CD4-positive, alpha-beta T cell treated with Interleukin-12 subunit alpha and Interleukin-12 subunit beta, for 1 hour (primary cell): ENCODE measurements around the gene ARID1B.

Experiments used
- DNase-seq: peaks from one replicate; pipeline ENCODE4 v3.0.0-alpha.2; 2020

ARID1B gene

GRCh38 chr6:157090736-157091135, 313.6 kb downstream of the ARID1B start:
- no peak for DNase-seq

DNA sequence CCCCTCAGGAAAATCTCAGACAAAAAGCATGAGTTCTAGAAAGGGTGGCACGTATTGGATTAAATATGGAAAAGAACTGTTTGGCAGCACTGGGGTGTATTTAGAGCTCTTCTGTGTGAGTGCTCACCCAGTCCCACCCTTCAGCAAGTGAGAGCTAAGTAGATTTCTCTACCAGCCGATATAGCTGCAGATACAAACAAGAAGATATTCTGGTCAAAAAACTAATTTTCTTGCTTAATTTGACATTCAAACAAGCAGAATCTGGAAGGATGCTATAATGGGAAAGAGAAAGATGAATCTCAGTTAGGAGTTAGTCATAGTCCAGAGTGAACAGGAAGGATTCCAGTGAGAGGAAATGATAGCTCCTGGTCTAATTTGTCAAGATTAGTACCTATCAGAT, 314.1 kb downstream of the ARID1B start:
- DNase-seq: no peak

DNA sequence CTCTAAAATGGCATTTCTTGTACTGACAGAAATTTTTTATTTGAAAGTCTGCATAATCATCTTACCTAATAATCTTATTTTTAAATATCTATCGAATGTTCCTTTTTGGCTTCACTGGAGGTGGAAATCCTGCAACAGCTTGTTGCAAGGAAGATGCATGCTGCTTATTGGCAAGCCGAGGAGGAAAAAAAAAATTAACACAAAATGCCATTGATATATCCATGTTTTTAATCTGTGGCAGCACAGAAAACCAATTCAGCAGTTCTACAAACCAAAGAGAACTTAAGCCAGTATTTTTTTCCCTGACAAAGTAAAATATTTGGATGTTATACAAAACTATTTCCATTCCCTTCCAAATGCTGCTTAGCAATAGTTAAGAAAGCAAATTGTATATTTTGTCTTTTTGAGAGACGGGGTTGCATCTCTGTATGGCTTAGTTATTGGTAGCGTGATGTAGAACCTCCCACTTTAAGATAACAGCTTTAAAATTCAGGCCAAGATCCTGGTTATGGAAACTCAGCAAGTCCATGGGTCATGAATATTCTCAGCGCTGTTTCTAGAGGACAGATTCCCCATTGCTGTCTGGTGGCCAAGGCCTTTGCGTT, 314.8 kb downstream of the ARID1B start:
- DNase-seq: no peak

DNA sequence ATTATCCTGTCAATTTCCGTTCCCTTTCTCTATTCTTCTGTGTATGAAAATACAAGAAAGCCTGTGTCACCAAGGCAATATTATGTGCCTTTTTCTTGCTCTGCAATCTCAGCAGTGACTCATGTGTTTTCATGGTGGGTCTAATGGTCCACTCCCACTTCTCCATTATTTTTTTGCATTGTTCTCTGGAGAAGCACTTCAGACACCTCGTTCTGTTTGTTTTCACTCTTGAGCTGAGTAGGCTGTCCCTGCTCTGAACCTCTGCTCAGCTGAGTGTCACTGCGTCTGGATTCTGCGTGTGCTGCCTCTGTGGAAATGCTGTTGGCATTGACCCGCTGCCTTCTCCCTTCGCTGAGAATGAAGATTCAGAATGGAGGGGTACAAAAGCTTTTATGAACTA, 315.6 kb downstream of the ARID1B start:
- no peak for DNase-seq

- no peak for DNase-seq
Measured at GRCh38 chr6:157093536-157093935, 316.4 kb downstream of the ARID1B start.

- no peak for DNase-seq
Measured at GRCh38 chr6:157094038-157094437, 316.9 kb downstream of the ARID1B start.

- no peak for DNase-seq
Measured at GRCh38 chr6:157095084-157095483, 317.9 kb downstream of the ARID1B start.

DNA sequence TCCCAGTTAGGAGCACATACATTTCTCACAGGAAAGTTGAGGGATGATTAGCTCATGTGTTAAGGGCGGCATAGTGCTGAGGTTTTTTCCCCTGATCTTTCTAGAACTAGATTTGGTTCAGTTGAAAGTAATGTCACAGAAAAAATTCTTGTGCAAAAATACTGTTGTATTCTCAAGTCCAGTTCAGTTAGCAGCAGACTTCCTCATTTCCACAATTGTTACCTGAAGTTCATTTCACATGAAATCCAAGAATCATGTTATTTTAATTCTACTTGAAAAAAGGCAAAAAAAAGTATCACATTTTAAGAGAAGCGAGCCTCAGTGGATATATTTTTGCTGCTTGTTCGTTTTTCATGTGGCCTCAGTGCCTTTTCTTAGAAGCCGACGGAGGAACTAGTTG, 318.4 kb downstream of the ARID1B start:
- no peak for DNase-seq

GRCh38 chr6:157096105-157096504, 318.9 kb downstream of the ARID1B start:
- no peak for DNase-seq

DNA sequence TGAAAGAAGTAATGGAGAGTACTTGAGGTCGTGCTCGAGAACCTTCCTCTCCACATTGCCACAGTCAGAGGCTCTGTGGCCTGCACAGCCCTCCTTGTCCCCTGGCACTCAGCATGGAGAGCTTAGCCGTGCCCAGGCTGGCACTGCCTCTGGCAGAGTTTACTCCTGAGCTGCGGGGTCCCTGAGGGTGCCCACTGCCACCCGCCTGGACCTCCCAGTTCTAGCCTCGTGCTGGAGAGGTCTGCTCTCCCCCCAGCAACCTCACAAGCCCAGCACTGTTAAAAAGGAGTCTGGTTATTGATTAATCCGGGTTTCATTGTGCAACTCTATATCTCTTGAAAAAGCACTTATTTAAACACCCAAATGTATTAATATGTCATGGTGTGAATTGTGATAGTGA, 319.3 kb downstream of the ARID1B start:
- no peak for DNase-seq

GRCh38 chr6:157097255-157097955, 320.2 kb downstream of the ARID1B start:
- no peak for DNase-seq

DNA sequence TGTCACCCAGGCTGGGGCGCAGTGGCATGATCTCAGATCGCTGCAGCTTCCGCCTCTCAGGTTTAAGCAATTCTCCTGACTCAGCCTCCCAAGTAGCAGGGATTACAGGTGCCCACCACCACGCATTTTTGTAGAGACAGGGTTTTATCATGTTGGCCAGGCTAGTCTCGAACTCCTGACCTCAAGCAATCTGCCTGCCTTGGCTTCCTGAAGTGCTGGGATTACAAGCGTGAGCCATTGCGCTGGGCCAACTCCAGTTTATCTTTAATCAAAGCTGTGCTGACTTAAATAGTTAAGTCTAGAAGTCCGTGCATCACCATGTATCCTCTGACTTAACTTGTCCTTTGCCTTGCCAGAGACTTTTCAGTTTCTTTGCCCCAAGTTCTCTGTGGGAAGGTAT, 321.8 kb downstream of the ARID1B start:
- DNase-seq: no peak

GRCh38 chr6:157099912-157100593, 322.9 kb downstream of the ARID1B start:
- peak; percentile 67 for DNase-seq

DNA sequence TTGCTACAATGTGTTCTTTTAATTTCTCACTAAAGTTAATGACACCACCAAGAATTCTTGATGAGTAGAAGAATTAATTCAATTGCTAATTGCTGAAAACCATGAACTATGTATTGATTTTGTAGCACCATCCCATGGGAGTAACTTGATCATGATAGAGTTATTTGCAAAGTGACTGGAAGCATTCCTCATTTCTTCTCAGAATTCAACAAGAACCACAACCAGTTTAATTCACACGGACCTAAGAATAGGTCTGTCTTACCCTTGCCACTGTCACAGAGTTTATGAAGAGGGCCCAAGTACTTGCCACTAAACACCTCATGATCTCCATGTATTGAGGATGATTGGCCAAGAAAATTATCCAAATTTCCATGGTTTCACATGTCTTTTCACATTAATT, 324.0 kb downstream of the ARID1B start:
- no peak for DNase-seq

DNA sequence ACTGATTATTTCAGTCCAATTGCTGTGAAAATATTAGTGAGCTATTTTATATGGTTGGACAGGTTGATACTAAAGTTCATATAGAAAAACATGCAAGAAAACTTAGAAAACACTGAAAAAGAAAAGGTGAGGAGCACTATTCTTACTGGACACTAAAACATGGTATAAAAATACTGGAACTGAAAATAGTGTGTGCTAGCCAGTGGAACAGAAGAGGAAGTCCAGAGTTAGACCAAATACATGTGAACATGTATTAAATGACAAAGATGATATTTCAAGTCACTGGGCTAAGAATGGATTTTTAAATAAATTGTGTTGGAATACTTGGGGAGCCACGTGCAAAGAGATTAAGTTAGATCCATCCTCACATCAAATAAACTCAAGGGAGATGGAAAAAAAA, 327.6 kb downstream of the ARID1B start:
- DNase-seq: no peak

DNA sequence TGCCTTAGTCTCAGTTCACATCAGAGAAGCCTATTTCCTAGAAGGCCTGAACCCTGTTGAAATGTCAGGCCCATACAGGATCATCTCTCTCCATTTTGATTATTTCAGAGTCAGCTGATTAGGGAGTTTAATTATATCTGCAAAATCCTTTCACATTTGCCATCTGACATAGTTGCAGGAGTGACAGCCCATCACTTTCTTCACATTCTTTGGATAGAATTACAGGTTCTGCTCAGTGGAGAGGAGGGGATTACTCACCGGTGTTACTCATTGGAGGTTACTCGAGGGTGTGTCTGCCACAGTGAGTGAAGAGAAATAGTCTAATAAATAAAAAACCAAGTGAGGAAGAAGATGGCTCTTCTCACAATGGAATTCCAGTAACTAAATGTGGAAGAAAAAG, 329.3 kb downstream of the ARID1B start:
- no peak for DNase-seq

DNA sequence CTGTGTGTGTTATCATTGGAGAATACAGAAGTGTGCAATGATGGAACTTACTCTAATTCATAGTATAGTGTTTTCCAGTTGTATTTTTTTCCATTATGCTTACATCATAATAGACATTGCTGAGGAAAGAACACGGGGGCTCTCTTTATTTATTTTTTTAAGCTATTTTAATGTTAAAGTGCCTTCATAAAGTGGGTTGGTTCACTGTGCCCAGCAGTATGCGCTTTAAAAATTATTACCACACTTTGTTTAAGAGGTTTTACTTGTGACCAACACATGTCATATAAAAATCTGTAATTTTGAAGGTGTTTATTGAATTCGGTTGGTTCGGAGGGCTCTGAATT, 330.4 kb downstream of the ARID1B start:
- no peak for DNase-seq

DNA sequence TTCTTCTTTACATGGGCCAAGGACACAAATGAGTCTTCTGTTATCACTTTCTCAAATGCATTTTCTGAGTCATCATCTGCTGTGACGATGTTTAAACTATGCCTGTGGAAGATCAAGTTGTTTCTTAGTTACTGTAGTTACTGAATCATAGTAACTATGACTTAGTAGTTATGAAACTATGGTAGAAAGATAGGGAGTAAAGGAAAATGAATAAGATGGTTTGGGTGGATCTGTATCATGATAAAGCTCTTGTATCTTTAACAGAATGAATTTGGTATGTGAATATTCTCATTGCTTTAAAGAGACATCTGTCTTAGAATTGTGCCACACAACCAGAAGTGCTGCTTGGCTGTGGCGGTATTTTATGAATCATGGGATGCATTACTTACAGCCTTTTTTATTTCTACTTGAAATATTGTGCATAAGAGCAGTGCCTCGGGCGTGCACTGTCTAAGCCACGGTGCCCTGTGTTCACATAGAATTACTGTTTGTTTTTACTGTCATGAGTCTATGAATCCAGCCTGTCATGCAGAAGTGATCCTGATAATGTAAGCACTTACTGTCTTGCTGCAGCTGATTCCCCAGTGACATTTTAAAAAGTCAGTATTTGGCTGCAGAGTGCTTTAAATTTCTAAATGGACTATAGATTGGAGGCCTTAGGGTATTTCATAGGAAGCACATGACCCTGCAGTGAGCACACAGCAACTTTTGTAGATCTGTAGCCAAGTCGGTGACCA, 330.9 kb downstream of the ARID1B start:
- DNase-seq: no peak

DNA sequence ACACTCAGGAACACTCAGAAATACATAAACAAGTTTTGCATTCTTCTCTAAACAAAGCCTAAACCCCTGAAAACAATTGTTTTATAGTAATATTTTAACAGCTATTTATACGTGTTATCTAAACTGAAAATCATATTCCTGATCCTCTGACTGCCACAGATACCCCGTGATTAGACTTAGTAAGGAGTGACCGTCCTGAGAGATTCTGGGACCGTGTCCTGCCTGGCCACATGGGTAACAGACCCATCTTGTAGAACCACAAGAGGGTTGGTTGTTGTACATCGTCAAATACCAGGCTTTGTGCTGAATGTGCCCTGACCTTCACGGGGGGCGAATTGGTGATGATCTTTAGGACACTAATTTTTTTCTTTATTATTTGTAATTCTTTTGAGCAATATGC, 331.7 kb downstream of the ARID1B start:
- DNase-seq: no peak

DNA sequence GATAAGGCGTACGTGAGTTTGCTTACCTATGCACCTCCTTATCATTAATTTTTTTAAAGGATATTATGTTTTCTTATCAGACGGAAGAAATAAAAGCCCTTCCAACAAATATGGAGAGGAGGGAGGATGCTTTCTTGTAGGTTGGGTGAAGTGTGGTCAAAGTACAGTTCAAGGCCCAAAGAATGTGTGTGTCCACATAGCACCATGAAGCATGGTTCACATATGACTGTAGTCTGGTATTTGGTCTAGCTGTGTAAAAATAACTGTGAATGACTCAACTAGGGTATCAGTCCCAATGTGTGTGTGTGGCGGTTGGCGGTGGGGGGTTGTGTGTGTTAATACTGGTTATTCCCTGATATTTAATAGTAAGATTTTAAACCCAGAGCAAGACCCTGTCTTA, 333.4 kb downstream of the ARID1B start:
- DNase-seq: no peak

GRCh38 chr6:157113389-157113788, 336.2 kb downstream of the ARID1B start:
- DNase-seq: no peak

GRCh38 chr6:157116426-157116825, 339.2 kb downstream of the ARID1B start:
- no peak for DNase-seq

- DNase-seq: no peak
Measured at GRCh38 chr6:157117431-157118095, 340.4 kb downstream of the ARID1B start.
